Progenitor cell of endocrine pancreas (in vitro differentiated cells): ENCODE data around the gene AKAP1. TPM values are rescaled to one million over a fixed set of nuclear protein-coding genes. Genes with fewer than 3 reads are reported as not detected.

Experiments used
- DNase-seq: peaks from one replicate; pipeline ENCODE4 v3.0.0; 2021; ENCODE audit warnings: low spot score; ENCODE audit not compliant: unreplicated experiment
- H3K27ac Mint-ChIP-seq: 2 replicates; pipeline ENCODE4 v1.8.0; 2021; ENCODE audit warnings: mild to moderate bottlenecking, moderate library complexity, mixed read lengths
- H3K27me3 Mint-ChIP-seq: 2 replicates; pipeline ENCODE4 v1.8.0; 2021; ENCODE audit warnings: mixed read lengths
- H3K36me3 Mint-ChIP-seq: 2 replicates; pipeline ENCODE4 v1.8.0; 2022; ENCODE audit warnings: mixed read lengths; ENCODE audit not compliant: insufficient read depth
- H3K4me1 Mint-ChIP-seq: 2 replicates; pipeline ENCODE4 v1.8.0; 2021; ENCODE audit warnings: low read depth, mixed read lengths
- H3K4me3 Mint-ChIP-seq: 2 replicates; pipeline ENCODE4 v1.8.0; 2021; ENCODE audit warnings: low read depth, mild to moderate bottlenecking, moderate library complexity, mixed read lengths
- H3K9me3 Mint-ChIP-seq: 2 replicates; pipeline ENCODE4 v1.8.0; 2021; ENCODE audit warnings: low read depth, mixed read lengths
- CTCF ChIP-seq: fragments of 200-600 bp; sonication (generic); IDR thresholded peaks from one replicate; pipeline ENCODE4 v1.5.0; 2021; ENCODE audit warnings: antibody characterized with exemption, mild to moderate bottlenecking; ENCODE audit not compliant: unreplicated experiment
- total RNA-seq: library from RNA; stranded (reverse); gene quantifications from 2 replicates; pipeline ENCODE4 v1.2.1, GENCODE V29; 2021

Gene AKAP1
- total RNA-seq, 1 donor from 2014 or later, result 63.3 TPM

DNA sequence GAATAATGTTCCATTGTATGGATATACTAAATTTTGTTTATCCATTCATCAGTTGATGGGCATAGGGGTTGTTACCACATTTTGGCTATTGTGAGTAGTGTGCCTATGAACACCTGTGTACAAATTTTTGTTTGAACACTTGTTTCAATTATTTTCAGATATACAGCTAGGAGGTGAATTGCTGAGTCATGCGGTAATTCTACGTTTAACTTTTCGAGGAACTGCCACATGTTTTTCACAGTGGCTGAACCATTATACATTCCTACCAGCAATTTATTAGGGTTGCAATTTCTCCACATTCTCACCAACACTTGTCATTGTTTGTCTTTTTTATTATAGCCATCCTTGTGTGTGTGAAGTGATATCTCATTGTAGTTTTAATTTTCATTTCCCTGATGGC lies 75.6 kb downstream of the AKAP1 start:
- Mint-ChIP-seq H3K9me3 (peaks cover 10% of the 10 kb centered on the region), H3K4me1 (no peaks in the 10 kb centered on the region), H3K4me3 (no peak overlapping the region), H3K27ac (no peak overlapping the region), H3K27me3 (peaks cover under 1% of the 10 kb centered on the region), H3K36me3 (peaks cover 1% of the 10 kb centered on the region)
- no peak for TF ChIP-seq CTCF
- no peak for DNase-seq

- peaks cover 10% of the 10 kb centered on the region for H3K9me3 Mint-ChIP-seq
- H3K36me3 Mint-ChIP-seq, result no peaks in the 10 kb centered on the region
- DNase-seq, result no peak
- H3K4me1 Mint-ChIP-seq, result no peaks in the 10 kb centered on the region
- no peak overlapping the region for H3K27ac Mint-ChIP-seq
- H3K4me3 Mint-ChIP-seq, result no peak overlapping the region
- H3K27me3 Mint-ChIP-seq, result peaks cover 6% of the 10 kb centered on the region
- TF ChIP-seq CTCF, result no peak
Observed at GRCh38 chr17:57164814-57165213, 79.8 kb downstream of the AKAP1 start.

GRCh38 chr17:57165754-57166153 lies 80.7 kb downstream of the AKAP1 start:
- DNase-seq, result no peak
- Mint-ChIP-seq H3K9me3 (peaks cover 7% of the 10 kb centered on the region), H3K27me3 (peaks cover 6% of the 10 kb centered on the region), H3K4me3 (no peak overlapping the region), H3K36me3 (no peaks in the 10 kb centered on the region), H3K27ac (no peak overlapping the region), H3K4me1 (no peaks in the 10 kb centered on the region)
- no peak for TF ChIP-seq CTCF

DNA sequence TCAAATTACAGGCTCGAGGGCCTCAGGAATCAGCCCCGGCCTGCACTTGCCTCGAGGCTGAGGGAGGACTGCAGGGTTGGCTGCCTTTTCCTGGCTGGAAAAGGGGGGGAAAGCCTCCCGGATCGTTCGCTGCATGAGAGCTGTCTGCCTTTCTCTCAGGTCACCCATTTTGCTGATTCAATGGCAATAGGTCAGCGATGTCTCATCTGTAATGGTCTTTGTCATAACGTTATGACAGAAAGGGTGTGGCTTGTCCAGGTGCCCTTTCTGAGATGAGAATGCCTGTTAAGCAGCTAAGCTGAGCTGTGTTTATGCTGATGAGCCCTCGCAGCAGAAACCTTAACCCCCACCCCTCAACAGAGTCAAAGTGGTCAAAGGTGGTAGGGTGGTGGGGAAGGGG lies 81.8 kb downstream of the AKAP1 start:
- DNase-seq, result no peak
- Mint-ChIP-seq H3K4me1 (no peaks in the 10 kb centered on the region), H3K27me3 (peaks cover 8% of the 10 kb centered on the region), H3K9me3 (peaks cover 7% of the 10 kb centered on the region), H3K36me3 (no peaks in the 10 kb centered on the region), H3K27ac (no peak overlapping the region), H3K4me3 (no peak overlapping the region)
- no peak for TF ChIP-seq CTCF

GRCh38 chr17:57168695-57169094 lies 83.6 kb downstream of the AKAP1 start:
- H3K27ac Mint-ChIP-seq, result no peak overlapping the region

More at GRCh38 chr17:57168695-57169094, 83.6 kb downstream of the AKAP1 start:
- TF ChIP-seq CTCF, result no peak
- H3K27me3 Mint-ChIP-seq, result peaks cover 21% of the 10 kb centered on the region
- H3K9me3 Mint-ChIP-seq, result no peaks in the 10 kb centered on the region
- H3K4me1 Mint-ChIP-seq, result no peaks in the 10 kb centered on the region
- DNase-seq, result no peak
- no peaks in the 10 kb centered on the region for H3K36me3 Mint-ChIP-seq
- H3K4me3 Mint-ChIP-seq, result no peak overlapping the region
